IPS DF 6.9 (cell line): ENCODE measurements around the gene MTCP1.

ENCODE experiments used
- DNase-seq: peaks from one replicate; pipeline ENCODE4 v3.0.0-alpha.2; 2013; ENCODE audit warnings: low read depth, low spot score
- H3K27ac ChIP-seq: one replicate; pipeline ENCODE4 v1.5.1; 2013; ENCODE audit warnings: low read length, control low read depth
- H3K27me3 ChIP-seq: 2 replicates; pipeline ENCODE4 v1.6.1; 2013; ENCODE audit warnings: mild to moderate bottlenecking, low read length; ENCODE audit not compliant: control insufficient read depth, insufficient read depth
- H3K36me3 ChIP-seq: 2 replicates; pipeline ENCODE4 v1.6.1; 2013; ENCODE audit warnings: low read length; ENCODE audit not compliant: control insufficient read depth, insufficient read depth
- H3K4me1 ChIP-seq: 2 replicates; pipeline ENCODE4 v1.6.1; 2013; ENCODE audit warnings: low read length; ENCODE audit not compliant: control insufficient read depth, insufficient read depth
- H3K4me3 ChIP-seq: 2 replicates; pipeline ENCODE4 v1.5.1; 2013; ENCODE audit warnings: mild to moderate bottlenecking, low read length
- H3K9me3 ChIP-seq: 2 replicates; pipeline ENCODE4 v1.6.1; 2013; ENCODE audit warnings: low read length, inconsistent platforms; ENCODE audit not compliant: control insufficient read depth, insufficient read depth
- WGBS: extraction: QIAGEN DNeasy Blood & Tissue Kit; methylation state at CpG from one replicate; pipeline ENCODE4 v1.1.7; 2013; ENCODE audit warnings: mixed read lengths, missing lambda C conversion rate; ENCODE audit not compliant: insufficient read length, insufficient coverage; 5-methylcytosine and 5-hydroxymethylcytosine counted together

MTCP1 gene

GRCh38 chrX:155027509-155028066, 43.3 kb downstream of the MTCP1 start:
- WGBS = no CpG with 5 or more reads among the region's 14 CpGs
- Histone ChIP-seq H3K36me3 (no peaks in the 10 kb centered on the region), H3K27me3 (no peaks in the 10 kb centered on the region), H3K4me1 (no peaks in the 10 kb centered on the region), H3K4me3 (peak overlapping the region; percentile 99; the same call in 1 of the 2 replicates), H3K9me3 (no peaks in the 10 kb centered on the region), H3K27ac (no peak overlapping the region)
- DNase-seq = no peak

- Histone ChIP-seq H3K9me3 (no peaks in the 10 kb centered on the region), H3K36me3 (no peaks in the 10 kb centered on the region), H3K27ac (no peak within 1 kb of the TSS), H3K4me3 (peak within 1 kb of the TSS; percentile 99), H3K4me1 (no peaks in the 10 kb centered on the region), H3K27me3 (no peaks in the 10 kb centered on the region)
- WGBS = no CpG with 5 or more reads among the region's 82 CpGs
- peak; percentile 37 for DNase-seq
Measured at GRCh38 chrX:155026727-155027508, 44.0 kb downstream of the MTCP1 start, which contains the start of gene FUNDC2. Gene FUNDC2 (plus strand): TSS chrX:155026844. CDS start chrX:155026939, 95 bp downstream.

DNA sequence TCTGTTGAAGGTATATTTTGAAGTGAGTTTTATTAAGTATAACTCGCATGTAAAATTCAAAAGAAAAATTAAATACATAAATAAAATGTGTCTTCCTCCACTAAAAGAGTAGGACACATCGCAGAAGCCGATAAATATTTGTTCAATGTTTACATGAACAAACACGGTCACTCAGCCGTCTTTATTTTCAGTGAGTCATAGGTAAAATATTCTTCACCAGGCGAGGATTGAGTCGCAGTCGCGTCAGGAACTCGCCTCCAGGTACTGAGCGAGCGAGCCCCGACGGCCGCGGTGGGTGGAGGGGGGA, 44.6 kb downstream of the MTCP1 start:
- no peaks in the 10 kb centered on the region for H3K4me1 ChIP-seq
- DNase-seq = no peak
- H3K27me3 ChIP-seq = no peaks in the 10 kb centered on the region
- no peaks in the 10 kb centered on the region for H3K36me3 ChIP-seq
- no peak overlapping the region for H3K27ac ChIP-seq
- H3K4me3 ChIP-seq = peak overlapping the region; percentile 99; the same call in 1 of the 2 replicates
- no peaks in the 10 kb centered on the region for H3K9me3 ChIP-seq
- WGBS = no CpG with 5 or more reads among the region's 16 CpGs

- no peaks in the 10 kb centered on the region for H3K4me1 ChIP-seq
- H3K27ac ChIP-seq = no peak overlapping the region
- no CpG with 5 or more reads among the region's 6 CpGs for WGBS
- H3K4me3 ChIP-seq = no peak overlapping the region
- H3K27me3 ChIP-seq = no peaks in the 10 kb centered on the region
- no peak for DNase-seq
- no peaks in the 10 kb centered on the region for H3K36me3 ChIP-seq
- H3K9me3 ChIP-seq = no peaks in the 10 kb centered on the region
Measured at GRCh38 chrX:155023907-155024833, 46.8 kb downstream of the MTCP1 start.

DNA sequence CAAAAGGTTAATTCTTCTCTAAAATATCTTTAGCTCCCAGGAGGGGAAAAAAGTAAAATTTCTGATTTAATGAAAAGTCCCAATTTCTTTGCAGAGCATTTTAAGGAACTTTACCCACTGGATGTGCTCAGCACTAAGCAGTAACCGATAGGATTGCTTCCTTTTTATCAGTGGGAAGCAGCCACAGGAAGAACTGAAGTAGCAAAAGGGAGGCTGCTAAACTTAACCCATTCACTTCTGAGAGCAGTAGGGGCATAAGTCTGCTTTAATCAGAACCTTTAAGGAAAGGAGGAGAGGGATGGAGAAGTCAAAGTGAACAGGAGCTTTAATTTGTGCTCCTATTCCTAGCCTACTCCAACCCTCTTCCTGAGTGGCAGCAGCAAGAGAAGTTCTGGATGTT, 48.4 kb downstream of the MTCP1 start, which contains the start of gene F8:
F8 (minus strand) TSS at position 139 of the 400 bp plus-strand sequence. CDS start 171 bp downstream, outside the sequence.
- no peak within 1 kb of the TSS for H3K4me3 ChIP-seq
- no peak for DNase-seq
- H3K36me3 ChIP-seq = no peaks in the 10 kb centered on the region
- WGBS = no CpG with 5 or more reads among the region's 1 CpG
- no peaks in the 10 kb centered on the region for H3K4me1 ChIP-seq
- H3K27me3 ChIP-seq = no peaks in the 10 kb centered on the region
- H3K9me3 ChIP-seq = no peaks in the 10 kb centered on the region
- H3K27ac ChIP-seq = no peak within 1 kb of the TSS

DNA sequence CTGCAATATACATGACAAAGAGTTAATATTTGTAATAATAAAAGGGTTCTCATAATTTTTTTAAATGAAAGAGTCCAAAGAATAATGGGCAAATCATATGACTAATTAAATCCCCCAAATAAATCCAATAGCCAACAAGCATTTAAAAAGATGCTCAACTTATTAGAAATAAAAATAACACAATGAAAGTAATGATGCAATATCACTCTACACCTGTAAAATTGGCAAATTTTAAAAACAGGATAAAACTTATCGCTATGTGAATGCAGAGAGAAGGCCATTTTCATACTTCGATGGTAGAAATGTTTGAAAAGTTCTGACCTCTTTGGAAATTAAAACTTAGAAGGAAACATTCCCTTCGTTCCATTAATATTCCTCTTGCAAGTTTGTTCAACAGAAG, 50.3 kb downstream of the MTCP1 start:
- H3K27ac ChIP-seq = no peak overlapping the region
- H3K27me3 ChIP-seq = no peaks in the 10 kb centered on the region
- no peaks in the 10 kb centered on the region for H3K4me1 ChIP-seq
- no peak overlapping the region for H3K4me3 ChIP-seq
- no CpG with 5 or more reads among the region's 3 CpGs for WGBS
- H3K36me3 ChIP-seq = no peaks in the 10 kb centered on the region
- DNase-seq = no peak
- no peaks in the 10 kb centered on the region for H3K9me3 ChIP-seq
